Pancreas (tissue), 10 donors: ENCODE measurements around the gene SMARCB1. TPM values are rescaled to one million over a fixed set of nuclear protein-coding genes. Genes with fewer than 3 reads are reported as not detected.
"Not testable (repeated sequence)": the region's sequence is repeated elsewhere in the genome, so short reads cannot be mapped to it uniquely, and the experiment has no call there.

Experiments used
- ATAC-seq, 4 donors: fragments of 200-7000 bp; cut with Tn5 transposase; one replicate each; pipeline versions ENCODE4 v1.8.0 to v1.9.1; 2020; ENCODE audit warnings: mild to moderate bottlenecking in 4 of 4, moderate library complexity in 4 of 4
- DNase-seq, 6 donors: peaks; one replicate each; pipeline ENCODE4 v3.0.0-alpha.2; 2020
- FAIRE-seq: peaks from 2 replicates; lab custom pipeline; 2012; peaks lifted over from hg19 to GRCh38; lab: Jason Lieb, UNC
- H3K27ac ChIP-seq, 4 donors: fragments of 200-600 bp; sonication (generic); 1 replicate in 3 of 4; 2 replicates in 1 of 4; pipeline versions ENCODE4 v1.5.0 to v1.8.0; 2020
- H3K27me3 ChIP-seq, 4 donors: fragments of 200-600 bp; one replicate each; pipeline ENCODE4 v1.8.0; 2021
- H3K36me3 ChIP-seq, 3 donors: fragments of 200-600 bp; sonication (generic) in 1 of 3; one replicate each; pipeline versions ENCODE4 v1.5.0 to v1.8.0; 2020 to 2021
- H3K4me1 ChIP-seq, 3 donors: fragments of 200-600 bp; one replicate each; pipeline ENCODE4 v1.8.0; 2021
- H3K4me3 ChIP-seq, 4 donors: fragments of 200-600 bp; sonication (generic) in 2 of 4; one replicate each; pipeline versions ENCODE4 v1.5.0 to v1.8.0; 2020 to 2021
- H3K9me3 ChIP-seq, 4 donors: fragments of 200-600 bp; one replicate each; pipeline ENCODE4 v1.8.0; 2021
- CTCF ChIP-seq, 4 donors: fragments of 200-600 bp; sonication (generic) in 3 of 4; IDR thresholded peaks; one replicate each; pipeline versions ENCODE4 v1.5.0 to v1.8.0; 2021; ENCODE audit warnings: antibody characterized with exemption in 4 of 4
- WGBS, 2 donors: extraction: QIAGEN DNeasy Blood & Tissue Kit; methylation state at CpG; one replicate each; pipeline ENCODE4 v1.1.7; 2013; 5-methylcytosine and 5-hydroxymethylcytosine counted together
- intact Hi-C, 3 donors: fragments of 100-400 bp; cut with DNase I; formaldehyde crosslinking; loops; one replicate each; pipeline versions ENCODE4 v1.11.1 to v1.14.2; 2022
- polyA plus RNA-seq, 2 donors: library from polyadenylated mRNA; stranded (reverse); fragments of 200-250 nt; gene quantifications; one replicate each; pipeline ENCODE4 v1.2.3, GENCODE V29; 2013
- total RNA-seq, 6 donors: library from RNA; stranded (reverse); fragmentation: NEBNext Ultra II Directional in 4 of 6; extraction: Animal tissue kit (Norgen Biotek cat#: 25700) in 4 of 6; gene quantifications; one replicate each; pipeline versions ENCODE4 v1.2.1 to v1.2.4, GENCODE V29; 2021 to 2023
- donor health status: healthy with polysubstance abuse.
- donor health status: DM: no; HTN: no; CAD: no; lungs with moderate emphysema.
- donor health status: DM: no; HTN: no; CAD: no.
- donor health status: control.
- donor health status: control.
- donor health status: Bipolar disorder and iron deficiency.
- donor health status: DM: yes; HTN: yes; CAD: no.
- donor health status: DM: no; HTN: no; CAD: no.
- donor health status: DM: no; HTN: no; CAD: no.
- donor health status: DM: yes; HTN: yes; CAD: no.

SMARCB1 gene
- total and polyA plus RNA-seq, 8 donors = 25.2 to 37.1 (median 30.4) TPM

GRCh38 chr22:23858484-23858815, 71.7 kb downstream of the SMARCB1 start:
- no peak for TF ChIP-seq CTCF (IDR thresholded peaks at IDR 0.05)
- intact Hi-C loops = no loop called here
- Histone ChIP-seq H3K4me1 (peaks cover 0 to 4% (median 0%) of the 10 kb centered on the region in 3 donors), H3K27ac (peak overlapping the region in 3 of 4 donors; percentile 79 to 88 (median 82)), H3K4me3 (peak overlapping the region in 3 of 4 donors; percentile 52 to 79 (median 58)), H3K27me3 (no peaks in the 10 kb centered on the region), H3K9me3 (no peaks in the 10 kb centered on the region), H3K36me3 (no peaks in the 10 kb centered on the region)
- no peak for FAIRE-seq
- no peak for ATAC-seq
- DNase-seq = no peak
- 22 to 30% methylated on average over 7 of the region's 7 CpGs for WGBS, 2 donors

GRCh38 chr22:23859201-23859600, 72.4 kb downstream of the SMARCB1 start:
- no peaks in the 10 kb centered on the region for H3K9me3 ChIP-seq
- peaks cover 0 to 4% (median 0%) of the 10 kb centered on the region in 3 donors for H3K4me1 ChIP-seq
- FAIRE-seq (no peak), DNase-seq (peak in 3 of 6 donors; percentile 36 to 58 (median 40)), ATAC-seq (peak in 3 of 4 donors; percentile 1 to 10 (median 8))
- intact Hi-C loops = no loop called here
- peak overlapping the region in 2 of 4 donors; percentile 58 to 79 for H3K4me3 ChIP-seq
- no peaks in the 10 kb centered on the region for H3K27me3 ChIP-seq
- H3K36me3 ChIP-seq = no peaks in the 10 kb centered on the region
- WGBS, 2 donors = 29 to 51% methylated on average over 4 of the region's 4 CpGs
- no peak for TF ChIP-seq CTCF (IDR thresholded peaks at IDR 0.05)
- peak overlapping the region in 2 of 4 donors; percentile 42 to 43 for H3K27ac ChIP-seq

GRCh38 chr22:23860187-23860586, 73.4 kb downstream of the SMARCB1 start:
- ATAC-seq, H3K27me3 ChIP-seq, H3K27ac ChIP-seq, H3K4me1 ChIP-seq, H3K36me3 ChIP-seq, H3K9me3 ChIP-seq, intact Hi-C loops, H3K4me3 ChIP-seq, FAIRE-seq: not testable (repeated sequence)
- WGBS, 2 donors = 90 to 95% methylated on average over 8 of the region's 8 CpGs
- DNase-seq = peak in 1 of 6 donors; percentile 4

- Histone ChIP-seq H3K9me3 (no peaks in the 10 kb centered on the region), H3K4me1 (no peaks in the 10 kb centered on the region), H3K27ac (no peak overlapping the region), H3K36me3 (no peaks in the 10 kb centered on the region), H3K27me3 (no peaks in the 10 kb centered on the region), H3K4me3 (no peak overlapping the region)
- TF ChIP-seq CTCF (IDR thresholded peaks at IDR 0.05) = peak in 3 of 4 donors; percentile 16 to 20 (median 19)
- 67 to 80% methylated on average over 3 of the region's 3 CpGs for WGBS, 2 donors
- ATAC-seq (no peak), FAIRE-seq (no peak), DNase-seq (peak in 1 of 6 donors; percentile 60)
- intact Hi-C loops = no loop called here
Observed at GRCh38 chr22:23862103-23862502, 75.3 kb downstream of the SMARCB1 start.

- intact Hi-C loops, H3K4me1 ChIP-seq, ATAC-seq, H3K27ac ChIP-seq, H3K4me3 ChIP-seq, FAIRE-seq, H3K9me3 ChIP-seq, H3K27me3 ChIP-seq, DNase-seq: not testable (repeated sequence)
- WGBS, 2 donors = 70 to 84% methylated on average over 11 of the region's 11 CpGs
- H3K36me3 ChIP-seq = peaks cover 0 to 21% (median 0%) of the 10 kb centered on the region in 3 donors
Observed at GRCh38 chr22:23864499-23865154, 77.9 kb downstream of the SMARCB1 start.

GRCh38 chr22:23868580-23868979, 81.8 kb downstream of the SMARCB1 start:
- DNase-seq = no peak
- Histone ChIP-seq H3K27me3 (no peaks in the 10 kb centered on the region), H3K4me1 (no peaks in the 10 kb centered on the region), H3K27ac (no peak overlapping the region), H3K4me3 (no peak overlapping the region), H3K36me3 (peaks cover 0 to 21% (median 0%) of the 10 kb centered on the region in 3 donors), H3K9me3 (no peaks in the 10 kb centered on the region)
- no peak for FAIRE-seq
- 87 to 93% methylated on average over 4 of the region's 4 CpGs for WGBS, 2 donors
- intact Hi-C loops = no loop called here
- no peak for ATAC-seq
- no peak for TF ChIP-seq CTCF (IDR thresholded peaks at IDR 0.05)
